ENCODE data around the gene PRKRA. TPM values are rescaled to one million over a fixed set of nuclear protein-coding genes. Genes with fewer than 3 reads are reported as not detected.

PRKRA gene
- total RNA-seq (2021; ENCODE audit: unreplicated experiment) (49.8 TPM), Bru-seq, nascent RNA (percentile 92 among the genes with signal in this experiment), BruChase-seq, experiment 1, labeled RNA remaining after a 6-hour chase (percentile 90 among the genes with signal in this experiment), BruChase-seq, experiment 2, labeled RNA remaining after a 2-hour chase (percentile 94 among the genes with signal in this experiment)
- 53.0 and 54.0 TPM in 2 replicates for polyA plus RNA-seq (2012)
- long read RNA-seq, transcript PRKRA-201 (8 exons, 1,826 nt) = major isoform, 81 of 104 reads
- long read RNA-seq, partial matches to known transcripts = 5 of 104 reads
- long read RNA-seq, other reads (novel, unspliced or antisense) = 11 of 104 reads

- H3K36me3 ChIP-seq (ENCODE audit: control insufficient read depth in 1 of 2, insufficient read depth in 2 of 2, low read length in 2 of 2) = peaks cover 12 to 15% of the 10 kb centered on the region in 2 experiments
- H3K4me2 ChIP-seq (ENCODE audit: low read length) = peak within 1 kb of the TSS; percentile 94
- POLR2A ChIA-PET = interaction anchor here (0.8 to 1.5 kb wide), 7 partner anchors 10 to 37 kb away, joined by 3 to 5 read pairs (median 4); partner anchors contain the start of gene PLEKHA3
- H3K4me3 ChIP-seq (replicated peaks in 1 of 2; ENCODE audit: low read depth in 1 of 2, low read length in 2 of 2) = peak within 1 kb of the TSS; percentile 72 to 93
- H3K9me3 ChIP-seq (ENCODE audit: control insufficient read depth in 1 of 2, insufficient read depth in 1 of 2, low read depth in 1 of 2, low read length in 2 of 2) = no peaks in the 10 kb centered on the region
- intact Hi-C loops (cut with micrococcal nuclease) = loop anchor here (1.0 kb wide), 1 partner anchor 27 kb away; the partner anchor contains the start of gene FKBP7
- no TSS peak for BruUV-seq (replicated peaks)
- H3K4me1 ChIP-seq (ENCODE audit: control insufficient read depth in 1 of 2, insufficient read depth in 2 of 2, low read length in 2 of 2) = peaks cover 12 to 20% of the 10 kb centered on the region in 2 experiments; a peak in 2 of 4 replicates
- ATAC-seq (peak; percentile 92), DNase-seq (ENCODE audit: low read depth, low spot score) (peak; percentile 91)
- peak within 1 kb of the TSS; percentile 86 for H3K27ac ChIP-seq (ENCODE audit: low read depth, low read length)
- H4K20me1 ChIP-seq (ENCODE audit: insufficient read depth) = 0 out of 2 replicates have a peak, but pooled peaks cover 5% of the 10 kb centered on the region
- peaks cover 37% of the 10 kb centered on the region for H3K79me2 ChIP-seq (ENCODE audit: insufficient read depth, low read length)
- H3K9ac ChIP-seq (ENCODE audit: low read length) = peak within 1 kb of the TSS; percentile 94
- TF ChIP-seq FOSL1 (IDR thresholded peaks at IDR 0.05; ENCODE audit: low read depth) (no peak), POLR2A (IDR thresholded peaks at IDR 0.05; ENCODE audit: borderline replicate concordance, extremely low read depth, insufficient read depth, insufficient read length) (peak; percentile 65), EGR1 (IDR thresholded peaks at IDR 0.05; ENCODE audit: low read depth) (peak; percentile 97), ZNF274 (IDR thresholded peaks at IDR 0.05; ENCODE audit: low read depth, low read length) (no peak), SIN3A (IDR thresholded peaks at IDR 0.05; ENCODE audit: low read depth) (peak; percentile 72), CTCF (IDR thresholded peaks at IDR 0.05 in 2 of 3, conservative IDR thresholded peaks at IDR 0.05 in 1 of 3; ENCODE audit: borderline replicate concordance in 1 of 3, insufficient read depth in 1 of 3, low read depth in 2 of 3, low read length in 2 of 3) (no peak), POLR2AphosphoS5 (IDR thresholded peaks at IDR 0.05; ENCODE audit: low read depth, low read length) (peak; percentile 94), SP1 (IDR thresholded peaks at IDR 0.05; ENCODE audit: low read depth) (no peak; the same call in 1 of the 2 replicates), ZFX (IDR thresholded peaks at IDR 0.05) (peak; percentile 89), JUND (IDR thresholded peaks at IDR 0.05) (no peak), MAX (IDR thresholded peaks at IDR 0.05) (peak; percentile 50)
- TF ChIP-seq, protein P1, sequence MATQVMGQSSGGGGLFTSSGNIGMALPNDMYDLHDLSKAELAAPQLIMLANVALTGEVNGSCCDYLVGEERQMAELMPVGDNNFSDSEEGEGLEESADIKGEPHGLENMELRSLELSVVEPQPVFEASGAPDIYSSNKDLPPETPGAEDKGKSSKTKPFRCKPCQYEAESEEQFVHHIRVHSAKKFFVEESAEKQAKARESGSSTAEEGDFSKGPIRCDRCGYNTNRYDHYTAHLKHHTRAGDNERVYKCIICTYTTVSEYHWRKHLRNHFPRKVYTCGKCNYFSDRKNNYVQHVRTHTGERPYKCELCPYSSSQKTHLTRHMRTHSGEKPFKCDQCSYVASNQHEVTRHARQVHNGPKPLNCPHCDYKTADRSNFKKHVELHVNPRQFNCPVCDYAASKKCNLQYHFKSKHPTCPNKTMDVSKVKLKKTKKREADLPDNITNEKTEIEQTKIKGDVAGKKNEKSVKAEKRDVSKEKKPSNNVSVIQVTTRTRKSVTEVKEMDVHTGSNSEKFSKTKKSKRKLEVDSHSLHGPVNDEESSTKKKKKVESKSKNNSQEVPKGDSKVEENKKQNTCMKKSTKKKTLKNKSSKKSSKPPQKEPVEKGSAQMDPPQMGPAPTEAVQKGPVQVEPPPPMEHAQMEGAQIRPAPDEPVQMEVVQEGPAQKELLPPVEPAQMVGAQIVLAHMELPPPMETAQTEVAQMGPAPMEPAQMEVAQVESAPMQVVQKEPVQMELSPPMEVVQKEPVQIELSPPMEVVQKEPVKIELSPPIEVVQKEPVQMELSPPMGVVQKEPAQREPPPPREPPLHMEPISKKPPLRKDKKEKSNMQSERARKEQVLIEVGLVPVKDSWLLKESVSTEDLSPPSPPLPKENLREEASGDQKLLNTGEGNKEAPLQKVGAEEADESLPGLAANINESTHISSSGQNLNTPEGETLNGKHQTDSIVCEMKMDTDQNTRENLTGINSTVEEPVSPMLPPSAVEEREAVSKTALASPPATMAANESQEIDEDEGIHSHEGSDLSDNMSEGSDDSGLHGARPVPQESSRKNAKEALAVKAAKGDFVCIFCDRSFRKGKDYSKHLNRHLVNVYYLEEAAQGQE (IDR thresholded peaks at IDR 0.05; ENCODE audit: low read depth) = no peak
- no peaks in the 10 kb centered on the region for H3K9me2 ChIP-seq (ENCODE audit: insufficient read depth)
- RAD21 ChIA-PET (ENCODE audit: low non-redundant PET in 1 of 2, low total read pairs in 2 of 2, uncharacterized antibody in 2 of 2, unreplicated experiment in 2 of 2) = no interaction called here
- H3K27me3 ChIP-seq (ENCODE audit: insufficient read depth, low read length) = no peaks in the 10 kb centered on the region
- no peak within 1 kb of the TSS for H2AFZ ChIP-seq (ENCODE audit: low read depth, low read length, poor library complexity, severe bottlenecking)
- CTCF ChIA-PET = interaction anchor here (0.9 to 1.1 kb wide), 3 partner anchors 32 to 249 kb away, joined by 3 to 6 read pairs (median 3); no protein-coding TSS in a partner anchor
These were observed at the start of gene PRKRA, which contains the start of gene PJVK for GRCh38 chr2:178450774-178451525. Gene PRKRA, minus strand, starts transcription at chr2:178451175. Its CDS starts 145 bp downstream, at chr2:178451030. Gene PJVK, plus strand, starts transcription at chr2:178451378. Its CDS starts 2,032 bp downstream, at chr2:178453410.
